GM18511 (cell line): Measurements from ENCODE around the gene ECI1.

ENCODE experiments used
- ATAC-seq: cut with Tn5 transposase; IDR thresholded peaks from one replicate; pipeline ENCODE4 v1.9.1; 2021; ENCODE audit warnings: mild to moderate bottlenecking, moderate library complexity; ENCODE audit not compliant: unreplicated experiment

ECI1 gene

DNA sequence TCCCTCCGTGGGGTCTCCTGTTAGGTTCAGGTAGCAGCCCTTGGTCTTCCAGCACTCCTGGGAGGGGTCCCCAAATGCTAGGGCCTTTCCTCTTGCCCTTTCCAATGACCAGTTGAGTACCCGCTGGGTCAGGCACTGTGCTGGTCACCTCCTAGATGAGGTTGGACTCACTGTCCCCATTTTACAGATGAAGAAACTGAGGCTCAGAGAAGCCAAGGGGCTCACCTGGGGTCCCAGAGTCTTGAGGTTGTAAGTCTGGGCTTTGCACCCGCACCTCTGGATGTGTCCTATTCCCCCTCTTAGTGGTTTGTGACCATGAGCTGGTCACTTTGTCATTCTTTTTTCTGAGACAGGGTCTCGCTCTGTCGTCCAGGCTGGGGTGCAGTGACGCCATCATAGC lies 53.6 kb downstream of the ECI1 start:
- ATAC-seq: no peak

DNA sequence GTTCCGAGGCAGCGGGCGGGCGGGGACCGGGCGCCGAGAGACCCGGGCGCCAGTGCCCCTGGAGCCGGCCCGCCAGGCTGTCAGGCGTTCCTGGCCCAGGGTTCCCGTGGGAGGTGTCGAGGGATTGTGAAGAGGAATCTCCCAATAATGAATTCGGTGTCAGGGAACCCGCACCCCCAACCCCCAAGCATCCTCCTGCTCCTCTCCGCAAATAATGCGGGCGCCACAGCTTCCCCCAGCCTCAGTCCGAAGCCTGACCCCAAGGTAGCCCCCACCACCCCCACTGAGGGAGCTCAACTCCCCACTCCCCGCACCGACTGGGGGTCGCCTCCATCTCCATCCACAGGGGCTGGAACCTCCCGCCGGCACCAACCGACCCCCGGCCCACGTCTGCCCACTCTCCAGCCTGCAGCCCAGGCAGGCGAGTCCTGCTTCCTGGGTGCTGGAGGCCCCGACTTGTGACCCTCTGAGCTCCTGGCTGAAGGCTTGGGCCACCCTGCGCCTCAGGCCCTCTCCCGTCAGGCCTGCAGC lies 54.3 kb downstream of the ECI1 start:
- ATAC-seq: no peak

DNA sequence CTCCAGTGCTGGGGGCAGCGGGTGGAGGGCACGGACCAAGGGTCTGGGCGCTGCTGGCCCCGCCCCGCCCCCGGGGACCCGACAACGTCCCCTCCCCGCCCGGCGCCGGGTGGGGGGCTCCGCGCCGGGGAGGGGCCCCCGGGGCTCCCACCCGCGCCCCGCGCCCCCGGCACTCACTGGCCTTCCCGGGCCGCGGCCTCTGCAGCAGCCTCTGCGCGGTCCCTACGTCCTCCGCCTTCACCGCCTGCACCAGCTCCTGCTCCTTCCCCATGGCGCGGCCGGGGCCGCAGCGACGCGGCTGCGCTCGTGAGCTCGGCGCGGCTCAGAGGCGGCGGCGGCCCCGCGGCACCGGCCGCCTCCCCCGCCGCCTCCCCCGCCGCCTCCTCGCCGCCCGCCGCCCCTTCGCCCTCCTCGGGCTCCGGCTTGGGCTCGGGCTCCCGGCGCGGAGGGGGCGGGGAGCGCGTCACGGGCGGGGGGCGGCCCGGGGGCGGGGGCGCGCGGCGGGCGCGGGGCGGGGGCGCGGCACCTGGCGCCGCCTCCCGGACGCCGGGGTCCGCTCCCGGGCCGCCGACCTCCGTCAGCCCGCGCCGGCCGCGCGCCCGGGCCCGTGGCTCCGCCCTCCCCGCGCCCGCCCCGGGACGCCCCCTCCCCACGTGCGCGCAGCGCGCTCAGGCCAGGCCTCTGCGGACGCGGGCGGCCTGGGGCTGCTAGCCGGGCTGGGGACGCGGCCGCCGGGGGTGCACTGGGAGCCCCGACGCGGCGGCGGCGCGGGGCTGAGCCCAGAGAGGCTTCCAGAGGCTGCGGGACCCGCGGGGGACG lies 55.0 kb downstream of the ECI1 start, which contains the start of gene CASKIN1:
Gene CASKIN1 (minus strand): TSS at position 444 of the 819 bp plus-strand sequence. CDS start 173 bp downstream, at position 271.
- ATAC-seq: no peak

DNA sequence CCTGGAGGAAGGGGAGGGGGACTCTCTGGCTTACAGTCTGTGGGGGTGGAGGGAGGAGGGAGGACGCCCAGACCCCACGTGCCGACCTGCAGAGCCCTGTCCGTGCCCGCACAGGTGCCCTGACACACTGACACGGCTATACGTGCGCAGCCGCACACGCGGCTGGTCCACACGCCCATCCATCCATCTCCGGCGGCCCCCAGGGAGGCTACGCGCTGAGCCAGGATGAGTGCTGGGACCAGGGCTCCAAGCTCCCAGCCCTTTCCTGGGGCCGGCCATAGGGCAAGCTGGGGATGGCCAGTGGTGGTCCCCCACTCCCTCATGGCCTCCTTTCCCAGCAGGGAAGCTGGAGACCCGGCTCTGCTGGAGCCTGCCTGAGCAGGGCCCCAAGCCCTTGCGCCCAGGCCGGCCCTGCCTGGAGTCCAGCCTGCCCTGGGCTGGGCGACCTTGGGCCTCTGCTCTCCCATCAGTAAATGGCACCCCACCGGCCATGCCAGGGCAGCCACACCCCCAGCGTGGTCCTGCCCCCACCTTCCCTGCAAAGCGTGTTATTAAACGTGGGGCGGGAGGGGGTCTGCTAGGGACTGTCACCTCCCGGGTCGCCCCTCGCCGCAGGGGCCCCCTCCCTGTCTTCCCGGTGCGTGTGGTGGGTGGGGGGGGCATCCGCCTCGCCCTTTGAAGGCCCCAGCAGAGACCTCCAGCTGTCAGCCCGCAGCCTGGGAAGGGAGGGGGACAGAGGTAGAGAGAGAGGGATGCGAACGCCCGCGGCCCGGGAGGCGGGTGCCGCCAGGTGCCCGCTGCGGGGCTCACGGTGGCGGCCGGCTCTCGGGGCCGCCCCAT lies 55.8 kb downstream of the ECI1 start:
- ATAC-seq: no peak

DNA sequence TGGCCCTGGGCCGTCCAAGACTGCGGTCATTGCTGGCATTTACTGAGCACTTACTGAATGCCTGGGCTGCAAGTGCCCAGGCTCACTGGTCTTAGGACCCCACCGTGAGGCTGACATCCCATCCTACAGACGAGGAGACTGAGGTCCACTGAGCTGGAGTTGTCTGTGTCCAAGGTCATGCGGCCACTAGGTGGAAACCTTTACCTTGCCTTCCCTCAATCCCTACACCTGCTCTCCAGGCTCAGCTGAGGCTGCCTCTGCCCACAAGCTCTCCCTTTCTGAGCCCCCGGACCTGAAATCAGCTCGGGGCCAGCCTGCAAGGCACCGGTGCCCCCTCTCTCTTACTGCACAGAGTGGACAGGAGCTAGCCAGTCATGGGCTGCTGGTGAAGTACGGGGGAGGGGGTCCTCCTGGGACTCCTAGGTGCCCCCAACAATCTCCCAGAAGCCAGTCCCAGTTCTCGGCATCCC lies 56.5 kb downstream of the ECI1 start:
- ATAC-seq: no peak

DNA sequence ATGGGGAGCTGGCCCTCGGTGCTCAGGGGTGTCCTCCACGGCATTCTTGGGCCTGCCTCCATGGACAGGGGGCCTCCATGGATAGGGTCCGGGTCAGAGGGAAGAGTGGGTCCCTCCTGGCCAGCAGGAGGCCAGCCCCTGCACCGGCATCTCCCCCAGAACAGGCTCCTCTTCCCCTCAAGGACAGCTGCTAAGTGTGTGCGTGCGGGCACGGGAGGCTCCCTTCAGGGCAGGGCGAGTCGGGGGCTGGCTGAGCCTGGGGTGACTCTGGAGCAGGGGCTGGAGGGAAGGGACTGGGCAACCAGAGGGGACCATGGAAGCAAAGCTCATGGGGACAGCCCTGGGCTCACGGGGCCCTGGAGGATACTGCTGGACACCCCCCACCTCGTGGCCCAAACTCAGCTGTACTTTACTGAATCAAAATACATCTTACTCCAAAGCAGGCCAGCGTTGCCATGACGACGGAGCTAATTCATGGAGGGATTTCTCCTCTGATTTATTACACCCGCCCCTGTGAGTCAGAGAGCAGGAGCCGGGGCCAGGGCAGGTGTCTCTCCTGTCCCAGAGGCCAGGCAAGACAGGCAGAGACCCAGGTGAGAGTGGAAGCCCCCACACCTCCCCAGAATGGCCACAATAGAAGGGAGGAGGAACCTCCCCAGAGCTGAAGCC lies 57.1 kb downstream of the ECI1 start:
- no peak for ATAC-seq

DNA sequence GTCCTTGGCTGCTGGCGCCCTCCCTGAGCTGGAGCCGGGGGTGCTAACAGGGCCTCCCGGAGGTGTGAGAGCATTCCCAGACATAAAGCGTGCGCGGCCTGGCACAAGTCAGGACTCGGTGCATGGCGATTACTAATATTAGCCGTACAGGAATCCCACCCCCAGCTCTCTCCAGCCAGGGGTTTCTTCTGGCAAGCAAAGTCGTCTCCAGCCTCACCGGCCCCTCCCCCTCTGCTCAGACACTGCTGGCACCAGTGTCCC lies 60.0 kb downstream of the ECI1 start:
- ATAC-seq: no peak

DNA sequence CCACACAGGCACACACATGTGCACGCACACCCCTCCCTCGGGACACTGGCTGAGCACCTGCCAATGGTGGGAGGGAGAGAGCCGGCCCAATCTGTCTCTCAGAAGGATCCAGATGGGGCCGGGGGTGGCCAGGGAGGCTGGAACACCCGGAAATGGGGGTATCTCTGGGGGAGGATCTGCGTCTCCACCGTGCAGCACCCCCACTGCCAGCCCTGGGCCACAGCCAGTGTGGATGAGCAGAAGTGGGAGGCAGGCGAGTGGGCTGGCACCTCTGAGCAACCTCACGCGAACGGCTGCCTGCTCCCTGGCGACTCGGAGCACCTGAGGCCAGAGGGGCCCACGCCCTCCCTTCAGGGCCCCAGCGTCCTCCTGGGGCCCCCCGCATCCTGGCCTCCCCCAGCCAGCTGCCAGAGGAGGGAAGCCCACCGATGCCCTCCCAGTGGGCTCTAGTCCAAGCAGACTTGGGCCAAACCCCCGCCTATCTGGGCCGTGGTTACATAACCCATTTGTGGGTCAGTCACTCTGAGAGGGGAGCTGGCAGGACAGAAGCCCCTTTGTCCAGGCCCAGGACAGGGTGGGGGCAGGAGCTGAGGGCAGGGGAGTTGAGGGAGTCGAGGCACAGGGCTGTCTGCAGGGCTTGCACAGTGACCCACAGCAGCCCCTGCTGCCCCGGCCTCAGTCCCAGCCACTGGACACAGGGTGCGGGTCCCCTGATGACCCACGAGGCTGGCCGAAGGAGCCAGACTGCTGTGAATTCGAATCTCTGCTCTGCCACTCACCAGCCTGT lies 60.5 kb downstream of the ECI1 start:
- ATAC-seq: no peak

DNA sequence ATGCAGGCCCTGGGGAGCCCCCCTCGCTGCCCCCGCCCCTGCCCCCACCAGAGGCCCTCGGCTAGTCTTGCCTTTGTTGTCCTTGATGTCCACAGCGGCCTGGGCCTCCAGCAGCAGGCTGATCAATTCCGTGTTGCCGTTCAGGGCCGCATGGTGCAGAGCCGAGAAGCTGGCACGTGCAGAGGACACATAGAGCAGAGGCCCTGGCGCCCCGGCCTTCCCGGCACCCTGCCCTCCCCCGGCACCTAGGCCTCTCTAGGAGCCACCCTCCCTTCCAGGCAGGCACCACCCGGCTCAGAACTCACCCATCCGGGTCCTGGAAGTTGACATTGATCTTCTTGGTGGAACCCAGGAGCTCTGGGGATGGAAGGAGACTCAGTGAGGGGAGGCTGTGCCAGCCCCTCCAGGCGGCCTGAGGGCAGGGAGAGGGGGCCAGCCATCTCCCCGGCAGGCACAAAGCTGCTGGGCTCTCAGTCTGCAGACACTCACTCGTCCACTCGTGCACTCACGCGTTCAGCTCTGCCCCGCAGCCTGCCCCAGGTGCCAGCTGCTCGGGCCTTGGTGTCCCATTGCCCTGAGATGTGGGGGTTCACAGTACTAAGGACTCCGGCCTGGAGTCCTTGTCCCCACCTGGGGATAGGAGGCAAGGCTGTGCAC lies 61.3 kb downstream of the ECI1 start:
- ATAC-seq: no peak
